Spleen (tissue), 11 donors: ENCODE measurements around the gene CFD. TPM values are rescaled to one million over a fixed set of nuclear protein-coding genes. Genes with fewer than 3 reads are reported as not detected.
"Not testable (repeated sequence)": the region's sequence is repeated elsewhere in the genome, so short reads cannot be mapped to it uniquely, and the experiment has no call there.

Experiments used
- DNase-seq: peaks from one replicate; pipeline ENCODE4 v3.0.0-alpha.2; 2020
- H3K27ac ChIP-seq, 8 donors: fragments of 200-600 bp; sonication (generic) in 7 of 8; 1 replicate in 4 of 8; 2 replicates in 4 of 8; pipeline versions ENCODE4 v1.5.0 to v1.8.0; 2016 to 2021; ENCODE audit warnings: inconsistent platforms in 4 of 8, mild to moderate bottlenecking in 4 of 8, moderate library complexity in 1 of 8
- H3K27me3 ChIP-seq, 7 donors: fragments of 200-600 bp; sonication (generic) in 6 of 7; replicated peaks in 1 of 7; 1 replicate in 4 of 7; 2 replicates in 3 of 7; pipeline versions ENCODE4 v1.5.0 to v1.8.0; 2016 to 2021; ENCODE audit warnings: inconsistent platforms in 3 of 7, mild to moderate bottlenecking in 1 of 7
- H3K36me3 ChIP-seq, 6 donors: fragments of 200-600 bp; sonication (generic) in 5 of 6; 1 replicate in 4 of 6; 2 replicates in 2 of 6; pipeline versions ENCODE4 v1.5.0 to v1.8.0; 2016 to 2021; ENCODE audit warnings: inconsistent platforms in 2 of 6
- H3K4me1 ChIP-seq, 6 donors: fragments of 200-600 bp; sonication (generic) in 5 of 6; 1 replicate in 3 of 6; 2 replicates in 3 of 6; pipeline versions ENCODE4 v1.5.0 to v1.8.0; 2016 to 2021; ENCODE audit warnings: inconsistent platforms in 3 of 6
- H3K4me3 ChIP-seq, 8 donors: fragments of 200-600 bp; sonication (generic) in 7 of 8; 1 replicate in 4 of 8; 2 replicates in 4 of 8; pipeline versions ENCODE4 v1.5.0 to v1.8.0; 2016 to 2021; ENCODE audit warnings: inconsistent platforms in 4 of 8, mild to moderate bottlenecking in 4 of 8, moderate library complexity in 2 of 8
- H3K9me3 ChIP-seq, 8 donors: fragments of 200-600 bp; sonication (generic) in 7 of 8; 1 replicate in 4 of 8; 2 replicates in 4 of 8; pipeline versions ENCODE4 v1.5.0 to v1.8.0; 2016 to 2021; ENCODE audit warnings: inconsistent platforms in 4 of 8
- POLR2A ChIP-seq, 3 donors: fragments of 450-650 bp; IDR thresholded peaks; one replicate each; pipeline ENCODE4 v1.5.1; 2017; ENCODE audit warnings: antibody characterized with exemption in 3 of 3, mild to moderate bottlenecking in 1 of 3
- POLR2AphosphoS5 ChIP-seq, 3 donors: sonication (generic); formaldehyde crosslinking; IDR thresholded peaks; one replicate each; pipeline ENCODE4 v1.5.1; 2017; ENCODE audit warnings: antibody characterized with exemption in 3 of 3
- WGBS, 5 donors: extraction: QIAGEN DNeasy Blood & Tissue Kit in 3 of 5; methylation state at CpG; one replicate each; pipeline versions ENCODE4 v1.1.5 to v1.1.7; 2013 to 2018; 5-methylcytosine and 5-hydroxymethylcytosine counted together
- intact Hi-C: fragments of 100-400 bp; cut with DNase I; formaldehyde crosslinking; loops from one replicate; pipeline ENCODE4 v1.15.0; 2023; ENCODE audit warnings: low total_unique reads
- polyA plus RNA-seq, 3 donors: library from polyadenylated mRNA; stranded (reverse); fragments of 200-250 nt; gene quantifications; one replicate each; pipeline ENCODE4 v1.2.1, GENCODE V29; 2013
- total RNA-seq, 7 donors: library from RNA; depleted of rRNA in 3 of 7; stranded (reverse); fragments of >200 nt in 3 of 7; fragmentation: NEBNext Ultra II Directional in 4 of 7; extraction: Animal tissue kit (Norgen Biotek cat#: 25700) in 4 of 7; gene quantifications; one replicate each; pipeline versions ENCODE4 v1.1.0 to v1.2.1, GENCODE V29; 2016 to 2021
- TF ChIP-seq, protein P1 (sequence below), 11 experiments: fragments of 200-600 bp in 7 of 11; fragments of 450-650 bp in 4 of 11; sonication (generic) in 4 of 11; IDR thresholded peaks in 8 of 11; conservative IDR thresholded peaks in 3 of 11; 1 replicate in 7 of 11; 2 replicates in 4 of 11; pipeline versions ENCODE4 v1.4.0 to v1.8.0; 2016 to 2021; ENCODE audit warnings: antibody characterized with exemption in 11 of 11, inconsistent platforms in 4 of 11, mild to moderate bottlenecking in 1 of 11
- donor health status: healthy with polysubstance abuse.
- donor health status: DM: no; HTN: no; CAD: no; lungs with moderate emphysema.
- donor health status: DM: no; HTN: no; CAD: no.
- donor health status: Bipolar disorder and iron deficiency.
- donor health status: healthy.
- donor health status: DM: no; HTN: no; CAD: no.
- donor health status: DM: yes; HTN: yes; CAD: no.

Gene CFD
- total and polyA plus RNA-seq, 10 donors: 6.6 to 59.5 (median 24.2) TPM

DNA sequence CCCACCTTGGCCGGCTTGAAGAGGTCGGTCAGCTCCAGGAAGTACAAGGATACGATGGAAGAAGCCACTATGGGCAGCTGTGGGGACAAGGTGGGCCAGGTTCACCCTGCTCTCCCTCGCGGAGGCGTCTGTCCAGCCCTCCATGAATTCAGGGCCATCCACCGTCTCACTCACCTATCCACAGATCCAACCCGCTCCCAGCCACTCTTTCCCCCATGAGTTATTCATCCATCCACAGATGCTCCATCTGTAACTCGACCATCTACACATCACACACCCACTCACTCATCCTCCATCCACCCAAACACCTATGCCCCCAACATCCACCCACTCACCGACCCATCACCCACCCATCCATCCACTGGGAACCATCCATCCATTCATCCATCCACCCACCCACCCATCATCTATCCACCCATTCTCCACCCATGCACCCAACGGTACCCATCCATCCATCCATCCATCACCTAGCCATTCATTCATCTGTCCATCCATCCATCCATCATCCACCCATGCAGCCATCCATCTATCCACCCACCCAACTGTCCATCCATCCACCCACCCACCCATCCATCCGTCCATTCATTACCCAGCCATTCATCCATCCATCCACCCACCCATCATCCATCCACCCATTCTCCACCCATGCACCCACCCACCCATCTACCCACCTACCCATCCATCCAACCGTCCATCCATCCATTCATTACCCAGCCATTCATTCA is 43.5 kb upstream of the CFD start:
- H3K4me1 ChIP-seq: peaks cover 0 to 3% (median under 1%) of the 10 kb centered on the region in 6 donors
- H3K36me3 ChIP-seq: peaks cover 4 to 48% (median 24%) of the 10 kb centered on the region in 6 donors
- peaks cover 0 to 1% (median under 1%) of the 10 kb centered on the region in 7 donors for H3K27me3 ChIP-seq
- DNase-seq: no peak
- intact Hi-C loops: no loop called here
- no peak overlapping the region for H3K27ac ChIP-seq
- H3K9me3 ChIP-seq: peaks cover 0 to 3% (median 0%) of the 10 kb centered on the region in 8 donors
- WGBS, 5 donors: 93 to 98% (median 95%) methylated on average over 12 to 13 of the region's 13 CpGs
- H3K4me3 ChIP-seq: no peak overlapping the region
- TF ChIP-seq POLR2A (IDR thresholded peaks at IDR 0.05) (no peak), POLR2AphosphoS5 (IDR thresholded peaks at IDR 0.05) (no peak)
- TF ChIP-seq, protein P1, sequence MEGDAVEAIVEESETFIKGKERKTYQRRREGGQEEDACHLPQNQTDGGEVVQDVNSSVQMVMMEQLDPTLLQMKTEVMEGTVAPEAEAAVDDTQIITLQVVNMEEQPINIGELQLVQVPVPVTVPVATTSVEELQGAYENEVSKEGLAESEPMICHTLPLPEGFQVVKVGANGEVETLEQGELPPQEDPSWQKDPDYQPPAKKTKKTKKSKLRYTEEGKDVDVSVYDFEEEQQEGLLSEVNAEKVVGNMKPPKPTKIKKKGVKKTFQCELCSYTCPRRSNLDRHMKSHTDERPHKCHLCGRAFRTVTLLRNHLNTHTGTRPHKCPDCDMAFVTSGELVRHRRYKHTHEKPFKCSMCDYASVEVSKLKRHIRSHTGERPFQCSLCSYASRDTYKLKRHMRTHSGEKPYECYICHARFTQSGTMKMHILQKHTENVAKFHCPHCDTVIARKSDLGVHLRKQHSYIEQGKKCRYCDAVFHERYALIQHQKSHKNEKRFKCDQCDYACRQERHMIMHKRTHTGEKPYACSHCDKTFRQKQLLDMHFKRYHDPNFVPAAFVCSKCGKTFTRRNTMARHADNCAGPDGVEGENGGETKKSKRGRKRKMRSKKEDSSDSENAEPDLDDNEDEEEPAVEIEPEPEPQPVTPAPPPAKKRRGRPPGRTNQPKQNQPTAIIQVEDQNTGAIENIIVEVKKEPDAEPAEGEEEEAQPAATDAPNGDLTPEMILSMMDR (IDR thresholded peaks at IDR 0.05 in 8 of 11, conservative IDR thresholded peaks at IDR 0.05 in 3 of 11): no peak

DNA sequence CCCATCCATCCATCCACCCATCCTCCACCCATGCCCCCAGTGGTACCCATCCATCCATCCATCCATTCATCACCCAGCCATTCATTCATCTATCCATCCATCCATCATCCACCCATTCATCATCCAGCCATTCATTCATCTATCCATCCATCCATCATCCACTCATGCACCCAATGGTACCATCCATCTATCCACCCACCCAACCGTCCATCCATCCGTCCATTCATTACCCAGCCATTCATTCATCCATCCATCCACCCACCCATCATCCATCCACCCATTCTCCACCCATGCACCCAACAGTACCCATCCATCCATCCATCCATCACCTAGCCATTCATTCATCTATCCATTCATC is 43.0 kb upstream of the CFD start:
- peaks cover 0 to 3% (median 0%) of the 10 kb centered on the region in 8 donors for H3K9me3 ChIP-seq
- H3K4me3 ChIP-seq: no peak overlapping the region
- no peak overlapping the region for H3K27ac ChIP-seq
- no peak for DNase-seq
- peaks cover 0 to 7% (median 6%) of the 10 kb centered on the region in 7 donors for H3K27me3 ChIP-seq
- H3K4me1 ChIP-seq: peaks cover 0 to 8% (median 5%) of the 10 kb centered on the region in 6 donors
- 92 to 98% (median 95%) methylated on average over 2 of the region's 2 CpGs for WGBS, 5 donors
- peaks cover 0 to 42% (median 19%) of the 10 kb centered on the region in 6 donors for H3K36me3 ChIP-seq
- intact Hi-C loops: no loop called here
- TF ChIP-seq POLR2A (IDR thresholded peaks at IDR 0.05) (no peak), POLR2AphosphoS5 (IDR thresholded peaks at IDR 0.05) (no peak)
- TF ChIP-seq, protein P1 (IDR thresholded peaks at IDR 0.05 in 8 of 11, conservative IDR thresholded peaks at IDR 0.05 in 3 of 11): no peak

DNA sequence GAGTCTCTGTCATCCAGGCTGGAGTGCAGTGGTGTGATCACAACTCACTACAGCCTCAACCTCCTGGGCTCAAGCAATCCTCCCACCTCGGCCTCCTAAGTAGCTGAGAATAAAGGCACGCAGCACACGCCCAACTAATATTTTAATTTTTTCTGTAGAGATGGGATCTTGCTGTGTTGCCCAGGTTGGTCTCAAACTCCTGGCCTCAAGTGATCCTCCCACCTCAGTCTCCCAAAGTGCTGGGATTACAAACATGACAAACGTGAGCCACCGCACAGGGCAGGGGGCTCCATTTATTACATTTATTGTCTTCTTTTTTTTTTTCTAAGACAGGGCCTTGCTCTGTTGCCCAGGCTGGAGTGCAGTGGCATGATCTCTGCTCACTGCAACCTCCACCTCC is 39.3 kb upstream of the CFD start:
- H3K27ac ChIP-seq, H3K9me3 ChIP-seq, DNase-seq, H3K4me3 ChIP-seq, intact Hi-C loops, H3K36me3 ChIP-seq: not testable (repeated sequence)
- H3K27me3 ChIP-seq: peaks cover 0 to 37% (median 28%) of the 10 kb centered on the region in 7 donors
- WGBS, 5 donors: 83 to 98% (median 94%) methylated on average over 5 of the region's 5 CpGs
- H3K4me1 ChIP-seq: peaks cover 0 to 44% (median 22%) of the 10 kb centered on the region in 6 donors

DNA sequence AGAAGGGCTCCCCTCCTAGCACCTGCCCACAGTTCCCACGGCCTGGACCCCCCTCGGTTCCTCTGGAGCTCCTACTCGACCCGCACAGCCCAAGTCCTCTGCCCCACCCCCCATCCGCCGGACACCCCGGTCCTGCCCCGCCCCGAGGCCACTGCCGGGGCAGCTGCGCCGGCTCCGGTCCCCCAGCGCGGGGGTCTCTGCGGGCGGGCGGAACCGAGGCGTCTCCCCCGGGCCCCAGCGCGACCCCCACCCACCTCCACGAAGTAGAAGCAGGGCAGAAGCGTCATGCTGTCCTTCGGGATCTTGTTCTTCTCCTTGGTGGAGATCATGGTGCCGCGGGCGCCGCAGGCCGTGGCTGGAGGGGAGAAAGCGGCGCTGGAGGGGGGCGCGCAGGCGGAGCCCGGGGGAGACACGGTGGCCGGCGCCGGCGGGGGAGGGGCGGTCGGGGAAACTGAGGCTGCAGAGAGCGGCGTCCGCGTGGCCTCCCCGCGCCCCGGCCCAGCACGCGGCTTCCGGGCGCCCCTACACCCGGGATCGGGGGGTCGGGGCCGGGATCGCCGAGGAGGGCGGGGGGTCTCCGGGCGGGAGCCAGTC is 38.1 kb upstream of the CFD start:
- no peaks in the 10 kb centered on the region for H3K36me3 ChIP-seq
- no peaks in the 10 kb centered on the region for H3K9me3 ChIP-seq
- TF ChIP-seq, protein P1 (IDR thresholded peaks at IDR 0.05 in 8 of 11, conservative IDR thresholded peaks at IDR 0.05 in 3 of 11): no peak
- peak overlapping the region in 5 of 8 donors; percentile 13 to 62 (median 33) for H3K4me3 ChIP-seq
- WGBS, 5 donors: 2 to 8% (median 3%) methylated on average over 17 to 64 of the region's 64 CpGs
- peaks cover 0 to 37% (median 28%) of the 10 kb centered on the region in 7 donors for H3K27me3 ChIP-seq
- H3K27ac ChIP-seq: no peak overlapping the region
- peaks cover 0 to 49% (median 23%) of the 10 kb centered on the region in 6 donors for H3K4me1 ChIP-seq
- no peak for DNase-seq
- intact Hi-C loops: no loop called here
